MCF 10A (cell line): Measurements from ENCODE around the gene SPATA31C1. TPM values are rescaled to one million over a fixed set of nuclear protein-coding genes. Genes with fewer than 3 reads are reported as not detected.

Experiments
- BruUV-seq: library from RNA; stranded (reverse); fragments of 400-500 nt; replicated peaks from 2 replicates; lab custom pipeline; 2021; lab: Mats Ljungman, UMichigan
- CTCF ChIA-PET: fragments of 300-600 bp; sonication (Branson Sonifier 250); formaldehyde crosslinking; extraction: SDS; loops from one replicate; lab custom pipeline; 2021; ENCODE audit warnings: antibody characterized with exemption, inconsistent platforms; lab: Yijun Ruan, JAX
- POLR2A ChIA-PET: fragments of 300-600, 350-650 bp; sonication (Branson Sonifier 250); formaldehyde crosslinking; extraction: SDS; loops from one replicate; lab custom pipeline; 2020; ENCODE audit warnings: antibody characterized with exemption, inconsistent platforms; lab: Yijun Ruan, JAX
- DNase-seq: peaks from one replicate; pipeline ENCODE4 v3.0.0-alpha.2; 2018; ENCODE audit not compliant: unreplicated experiment
- H3K27ac Mint-ChIP-seq: one replicate; pipeline ENCODE4 v1.8.0; 2022; ENCODE audit warnings: mild to moderate bottlenecking, low read depth, mixed read lengths; ENCODE audit not compliant: unreplicated experiment
- H3K27me3 Mint-ChIP-seq: one replicate; pipeline ENCODE4 v1.8.0; 2022; ENCODE audit warnings: mixed read lengths; ENCODE audit not compliant: insufficient read depth, unreplicated experiment
- H3K36me3 Mint-ChIP-seq: one replicate; pipeline ENCODE4 v1.8.0; 2022; ENCODE audit warnings: mild to moderate bottlenecking, moderate library complexity, mixed read lengths; ENCODE audit not compliant: insufficient read depth, unreplicated experiment
- H3K4me1 Mint-ChIP-seq: one replicate; pipeline ENCODE4 v1.8.0; 2022; ENCODE audit warnings: mixed read lengths; ENCODE audit not compliant: insufficient read depth, unreplicated experiment
- H3K4me3 Mint-ChIP-seq: one replicate; pipeline ENCODE4 v1.8.0; 2022; ENCODE audit warnings: mild to moderate bottlenecking, moderate library complexity, mixed read lengths; ENCODE audit not compliant: unreplicated experiment
- H3K9me3 Mint-ChIP-seq: one replicate; pipeline ENCODE4 v1.8.0; 2022; ENCODE audit warnings: mixed read lengths; ENCODE audit not compliant: unreplicated experiment
- intact Hi-C: fragments of 100-400 bp; cut with micrococcal nuclease; formaldehyde crosslinking; loops from 2 replicates; pipeline ENCODE4 v1.14.1; 2022
- total RNA-seq: library from RNA; stranded (reverse); gene quantifications from 2 replicates; pipeline ENCODE4 v1.2.3, GENCODE V29; 2022
- TF ChIP-seq, protein P1 (sequence below): fragments of 200-600 bp; IDR thresholded peaks from one replicate; pipeline ENCODE4 v1.8.0; 2022; ENCODE audit warnings: antibody characterized with exemption, mild to moderate bottlenecking; ENCODE audit not compliant: unreplicated experiment

SPATA31C1 gene
- total RNA-seq, 1 experiment from 2014 or later = not detected

DNA sequence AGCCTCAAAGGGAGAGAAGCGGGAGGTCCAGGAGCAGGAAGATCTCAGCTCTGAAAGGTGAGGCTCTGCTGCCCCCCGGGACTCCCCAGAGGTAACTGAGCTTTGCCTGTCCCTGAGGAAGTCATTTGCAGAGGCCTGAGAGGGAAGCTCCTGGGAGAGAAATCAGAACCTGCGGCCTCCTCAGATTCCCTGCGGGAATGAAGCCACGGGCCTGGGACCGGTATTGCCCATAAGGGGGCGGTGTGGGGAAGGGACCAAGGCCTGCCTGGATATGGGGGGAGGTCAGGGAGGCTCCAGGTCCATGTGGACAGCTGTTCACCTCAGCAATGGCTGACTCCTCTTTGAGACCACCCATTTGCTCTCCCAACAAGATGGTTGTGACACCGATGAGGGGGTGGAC lies 33.8 kb upstream of the SPATA31C1 start:
- intact Hi-C loops = no loop called here
- Mint-ChIP-seq H3K36me3 (no peaks in the 10 kb centered on the region), H3K27ac (no peak overlapping the region), H3K4me1 (no peaks in the 10 kb centered on the region), H3K9me3 (no peaks in the 10 kb centered on the region), H3K4me3 (no peak overlapping the region), H3K27me3 (no peaks in the 10 kb centered on the region)
- TF ChIP-seq, protein P1, sequence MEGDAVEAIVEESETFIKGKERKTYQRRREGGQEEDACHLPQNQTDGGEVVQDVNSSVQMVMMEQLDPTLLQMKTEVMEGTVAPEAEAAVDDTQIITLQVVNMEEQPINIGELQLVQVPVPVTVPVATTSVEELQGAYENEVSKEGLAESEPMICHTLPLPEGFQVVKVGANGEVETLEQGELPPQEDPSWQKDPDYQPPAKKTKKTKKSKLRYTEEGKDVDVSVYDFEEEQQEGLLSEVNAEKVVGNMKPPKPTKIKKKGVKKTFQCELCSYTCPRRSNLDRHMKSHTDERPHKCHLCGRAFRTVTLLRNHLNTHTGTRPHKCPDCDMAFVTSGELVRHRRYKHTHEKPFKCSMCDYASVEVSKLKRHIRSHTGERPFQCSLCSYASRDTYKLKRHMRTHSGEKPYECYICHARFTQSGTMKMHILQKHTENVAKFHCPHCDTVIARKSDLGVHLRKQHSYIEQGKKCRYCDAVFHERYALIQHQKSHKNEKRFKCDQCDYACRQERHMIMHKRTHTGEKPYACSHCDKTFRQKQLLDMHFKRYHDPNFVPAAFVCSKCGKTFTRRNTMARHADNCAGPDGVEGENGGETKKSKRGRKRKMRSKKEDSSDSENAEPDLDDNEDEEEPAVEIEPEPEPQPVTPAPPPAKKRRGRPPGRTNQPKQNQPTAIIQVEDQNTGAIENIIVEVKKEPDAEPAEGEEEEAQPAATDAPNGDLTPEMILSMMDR = peak; percentile 11
- ChIA-PET POLR2A (no interaction called here), CTCF (interaction anchor here (0.7 kb wide), 1 partner anchor 66 kb away, joined by 3 read pairs; no protein-coding TSS in a partner anchor)
- no peak for DNase-seq
- no TSS peak for BruUV-seq

GRCh38 chr9:87884578-87885459 lies 32.9 kb upstream of the SPATA31C1 start:
- Mint-ChIP-seq H3K9me3 (no peaks in the 10 kb centered on the region), H3K4me3 (no peak overlapping the region), H3K27me3 (no peaks in the 10 kb centered on the region), H3K27ac (no peak overlapping the region), H3K4me1 (no peaks in the 10 kb centered on the region), H3K36me3 (no peaks in the 10 kb centered on the region)
- intact Hi-C loops = no loop called here
- TF ChIP-seq, protein P1 = no peak
- no TSS peak for BruUV-seq
- no peak for DNase-seq
- POLR2A ChIA-PET = no interaction called here
- CTCF ChIA-PET = no interaction called here

DNA sequence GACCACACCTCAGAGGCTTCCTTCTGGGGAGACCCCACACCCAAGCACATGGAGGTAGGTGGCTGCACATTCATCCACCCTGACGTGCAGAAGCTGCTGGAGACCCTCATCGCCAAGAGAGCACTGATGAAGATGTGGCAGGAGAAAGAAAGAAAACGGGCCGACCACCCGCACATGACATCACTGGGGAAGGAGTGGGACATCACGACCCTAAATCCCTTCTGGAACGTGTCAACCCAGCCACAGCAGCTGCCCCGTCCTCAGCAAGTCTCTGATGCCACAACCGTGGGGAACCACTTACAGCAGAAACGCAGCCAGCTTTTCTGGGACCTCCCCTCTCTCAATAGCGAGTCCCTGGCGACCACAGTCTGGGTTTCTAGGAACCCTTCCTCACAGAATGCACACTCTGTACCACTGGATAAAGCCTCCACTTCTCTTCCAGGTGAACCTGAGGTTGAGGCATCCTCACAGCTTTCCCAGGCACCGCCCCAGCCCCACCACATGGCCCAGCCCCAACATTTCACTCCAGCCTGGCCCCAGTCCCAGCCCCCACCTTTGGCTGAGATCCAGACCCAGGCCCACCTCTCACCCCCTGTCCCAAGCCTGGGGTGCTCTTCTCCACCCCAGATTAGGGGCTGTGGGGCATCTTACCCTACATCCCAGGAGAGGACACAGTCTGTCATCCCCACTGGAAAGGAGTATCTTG lies 32.1 kb upstream of the SPATA31C1 start:
- no peak overlapping the region for H3K27ac Mint-ChIP-seq
- H3K9me3 Mint-ChIP-seq = no peaks in the 10 kb centered on the region
- no TSS peak for BruUV-seq
- ChIA-PET CTCF (interaction anchor here (0.6 kb wide), 1 partner anchor 125 kb away, joined by 3 read pairs; no protein-coding TSS in a partner anchor), POLR2A (no interaction called here)
- no peak overlapping the region for H3K4me3 Mint-ChIP-seq
- TF ChIP-seq, protein P1 = no peak
- intact Hi-C loops = no loop called here
- H3K4me1 Mint-ChIP-seq = no peaks in the 10 kb centered on the region
- H3K27me3 Mint-ChIP-seq = no peaks in the 10 kb centered on the region
- H3K36me3 Mint-ChIP-seq = no peaks in the 10 kb centered on the region
- DNase-seq = no peak

- no peaks in the 10 kb centered on the region for H3K27me3 Mint-ChIP-seq
- no peaks in the 10 kb centered on the region for H3K9me3 Mint-ChIP-seq
- no peaks in the 10 kb centered on the region for H3K4me1 Mint-ChIP-seq
- TF ChIP-seq, protein P1 = no peak
- CTCF ChIA-PET = interaction anchor here (0.6 kb wide), 1 partner anchor 125 kb away, joined by 3 read pairs; no protein-coding TSS in a partner anchor
- H3K36me3 Mint-ChIP-seq = no peaks in the 10 kb centered on the region
- BruUV-seq = no TSS peak
- H3K4me3 Mint-ChIP-seq = no peak overlapping the region
- intact Hi-C loops = no loop called here
- POLR2A ChIA-PET = no interaction called here
- no peak overlapping the region for H3K27ac Mint-ChIP-seq
- no peak for DNase-seq
Observed at GRCh38 chr9:87886210-87886932, 31.4 kb upstream of the SPATA31C1 start.
